Nephron (organoid): Measurements from ENCODE around the gene ADAR.
A peak's percentile ranks its signal among the peaks of the same experiment; 100 is the strongest.

ENCODE experiments used
- H3K27ac Mint-ChIP-seq, 3 experiments: 2 replicates each; pipeline ENCODE4 v1.8.0; 2020; ENCODE audit warnings: mixed read lengths in 3 of 3, mild to moderate bottlenecking in 2 of 3, moderate library complexity in 1 of 3
- H3K27me3 Mint-ChIP-seq: 2 replicates; pipeline ENCODE4 v1.8.0; 2021; ENCODE audit warnings: low read depth, mild to moderate bottlenecking, moderate library complexity, mixed read lengths
- H3K36me3 Mint-ChIP-seq: 2 replicates; pipeline ENCODE4 v1.8.0; 2020; ENCODE audit warnings: low read depth, mixed read lengths
- H3K4me1 Mint-ChIP-seq: 2 replicates; pipeline ENCODE4 v1.8.0; 2020; ENCODE audit warnings: mixed read lengths
- H3K4me3 Mint-ChIP-seq, 3 experiments: 2 replicates each; pipeline ENCODE4 v1.8.0; 2020; ENCODE audit warnings: mild to moderate bottlenecking in 3 of 3, mixed read lengths in 3 of 3, moderate library complexity in 2 of 3
- H3K9me3 Mint-ChIP-seq: 2 replicates; pipeline ENCODE4 v1.8.0; 2020; ENCODE audit warnings: mixed read lengths
- TF ChIP-seq, protein P1 (sequence below), 3 experiments: fragments of 200-600 bp; sonication (generic); IDR thresholded peaks; one replicate each; pipeline ENCODE4 v1.5.0; 2021; ENCODE audit warnings: antibody characterized with exemption in 3 of 3; ENCODE audit not compliant: unreplicated experiment in 3 of 3

Gene ADAR

GRCh38 chr1:154567386-154568156, 40.4 kb downstream of the ADAR start, which contains the start of gene CHRNB2:
CHRNB2 (plus strand) TSS chr1:154567778; CDS start chr1:154568045, 267 bp downstream.
- Mint-ChIP-seq H3K4me3 (peak within 1 kb of the TSS; percentile 75 to 80 (median 77)), H3K4me1 (peaks cover 9% of the 10 kb centered on the region), H3K27me3 (peaks cover 81% of the 10 kb centered on the region), H3K9me3 (no peaks in the 10 kb centered on the region), H3K36me3 (no peaks in the 10 kb centered on the region), H3K27ac (no peak within 1 kb of the TSS)
- TF ChIP-seq, protein P1, sequence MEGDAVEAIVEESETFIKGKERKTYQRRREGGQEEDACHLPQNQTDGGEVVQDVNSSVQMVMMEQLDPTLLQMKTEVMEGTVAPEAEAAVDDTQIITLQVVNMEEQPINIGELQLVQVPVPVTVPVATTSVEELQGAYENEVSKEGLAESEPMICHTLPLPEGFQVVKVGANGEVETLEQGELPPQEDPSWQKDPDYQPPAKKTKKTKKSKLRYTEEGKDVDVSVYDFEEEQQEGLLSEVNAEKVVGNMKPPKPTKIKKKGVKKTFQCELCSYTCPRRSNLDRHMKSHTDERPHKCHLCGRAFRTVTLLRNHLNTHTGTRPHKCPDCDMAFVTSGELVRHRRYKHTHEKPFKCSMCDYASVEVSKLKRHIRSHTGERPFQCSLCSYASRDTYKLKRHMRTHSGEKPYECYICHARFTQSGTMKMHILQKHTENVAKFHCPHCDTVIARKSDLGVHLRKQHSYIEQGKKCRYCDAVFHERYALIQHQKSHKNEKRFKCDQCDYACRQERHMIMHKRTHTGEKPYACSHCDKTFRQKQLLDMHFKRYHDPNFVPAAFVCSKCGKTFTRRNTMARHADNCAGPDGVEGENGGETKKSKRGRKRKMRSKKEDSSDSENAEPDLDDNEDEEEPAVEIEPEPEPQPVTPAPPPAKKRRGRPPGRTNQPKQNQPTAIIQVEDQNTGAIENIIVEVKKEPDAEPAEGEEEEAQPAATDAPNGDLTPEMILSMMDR (IDR thresholded peaks at IDR 0.05; ENCODE audit: unreplicated experiment in 3 of 3) = no peak

DNA sequence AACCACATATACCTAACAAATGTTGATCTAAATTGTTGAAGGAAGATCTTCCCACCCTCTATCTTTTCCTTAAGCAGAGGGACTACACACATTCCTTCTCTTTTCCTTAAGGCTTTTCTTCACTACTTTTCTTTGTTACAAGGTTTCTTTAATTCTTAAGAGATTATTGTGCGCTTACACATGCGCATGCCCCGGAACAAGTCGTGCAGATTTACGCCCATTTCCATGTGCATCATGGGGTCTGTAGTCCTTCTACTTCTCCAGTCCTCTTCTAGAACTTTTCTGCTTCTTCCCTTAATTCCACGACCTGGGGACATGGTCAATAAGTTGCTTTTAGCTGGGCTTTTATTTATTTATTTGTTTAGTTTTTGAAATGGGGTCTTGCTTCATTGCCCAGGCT, 42.1 kb downstream of the ADAR start:
- H3K9me3 Mint-ChIP-seq = no peaks in the 10 kb centered on the region
- TF ChIP-seq, protein P1 (IDR thresholded peaks at IDR 0.05; ENCODE audit: unreplicated experiment in 3 of 3) = no peak
- no peaks in the 10 kb centered on the region for H3K36me3 Mint-ChIP-seq
- peaks cover 9% of the 10 kb centered on the region for H3K4me1 Mint-ChIP-seq
- H3K27me3 Mint-ChIP-seq = peaks cover 73% of the 10 kb centered on the region
- no peak overlapping the region for H3K4me3 Mint-ChIP-seq
- H3K27ac Mint-ChIP-seq = no peak overlapping the region

DNA sequence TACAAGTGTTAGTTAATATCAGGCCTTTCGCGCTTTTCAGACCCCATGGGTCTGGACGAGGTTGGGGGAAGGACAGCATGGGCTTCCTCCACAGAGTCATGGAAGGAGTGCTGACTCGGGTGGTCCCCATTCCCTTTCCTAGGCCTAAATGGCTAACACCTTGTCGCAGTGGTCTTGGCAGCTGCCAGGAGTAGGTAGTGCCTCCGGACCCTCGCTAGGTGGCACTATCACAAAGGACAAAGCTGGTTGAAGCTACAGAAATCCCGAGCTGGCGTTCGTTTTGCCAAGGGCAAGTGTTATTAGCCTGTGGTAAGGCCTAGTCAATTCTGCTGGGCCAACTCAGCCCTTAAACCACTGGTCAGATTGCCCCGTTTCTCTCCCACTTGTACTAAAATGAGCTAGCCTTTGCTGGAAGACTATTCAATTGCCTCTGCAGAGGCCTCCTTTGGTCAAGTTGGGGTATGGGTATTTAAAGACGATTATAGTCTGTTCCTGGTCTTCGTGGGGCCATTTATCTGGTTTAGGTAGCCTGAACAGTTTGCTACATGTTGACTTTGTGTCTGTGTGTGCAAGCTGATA, 48.4 kb downstream of the ADAR start:
- H3K4me1 Mint-ChIP-seq = peaks cover 31% of the 10 kb centered on the region
- TF ChIP-seq, protein P1 (IDR thresholded peaks at IDR 0.05; ENCODE audit: unreplicated experiment in 3 of 3) = peak; percentile 93
- H3K9me3 Mint-ChIP-seq = no peaks in the 10 kb centered on the region
- peaks cover 17% of the 10 kb centered on the region for H3K36me3 Mint-ChIP-seq
- peak overlapping the region; percentile 87 to 97 (median 94) for H3K27ac Mint-ChIP-seq
- H3K4me3 Mint-ChIP-seq = peak overlapping the region; percentile 89 to 92 (median 91)
- peaks cover 12% of the 10 kb centered on the region for H3K27me3 Mint-ChIP-seq

GRCh38 chr1:154558720-154559465, 49.1 kb downstream of the ADAR start:
- peaks cover 31% of the 10 kb centered on the region for H3K4me1 Mint-ChIP-seq
- H3K4me3 Mint-ChIP-seq = peak overlapping the region; percentile 89 to 92 (median 91)
- peaks cover 21% of the 10 kb centered on the region for H3K36me3 Mint-ChIP-seq
- TF ChIP-seq, protein P1 (IDR thresholded peaks at IDR 0.05; ENCODE audit: unreplicated experiment in 3 of 3) = no peak
- peaks cover 8% of the 10 kb centered on the region for H3K27me3 Mint-ChIP-seq
- H3K27ac Mint-ChIP-seq = peak overlapping the region; percentile 87 to 97 (median 94)
- no peaks in the 10 kb centered on the region for H3K9me3 Mint-ChIP-seq

DNA sequence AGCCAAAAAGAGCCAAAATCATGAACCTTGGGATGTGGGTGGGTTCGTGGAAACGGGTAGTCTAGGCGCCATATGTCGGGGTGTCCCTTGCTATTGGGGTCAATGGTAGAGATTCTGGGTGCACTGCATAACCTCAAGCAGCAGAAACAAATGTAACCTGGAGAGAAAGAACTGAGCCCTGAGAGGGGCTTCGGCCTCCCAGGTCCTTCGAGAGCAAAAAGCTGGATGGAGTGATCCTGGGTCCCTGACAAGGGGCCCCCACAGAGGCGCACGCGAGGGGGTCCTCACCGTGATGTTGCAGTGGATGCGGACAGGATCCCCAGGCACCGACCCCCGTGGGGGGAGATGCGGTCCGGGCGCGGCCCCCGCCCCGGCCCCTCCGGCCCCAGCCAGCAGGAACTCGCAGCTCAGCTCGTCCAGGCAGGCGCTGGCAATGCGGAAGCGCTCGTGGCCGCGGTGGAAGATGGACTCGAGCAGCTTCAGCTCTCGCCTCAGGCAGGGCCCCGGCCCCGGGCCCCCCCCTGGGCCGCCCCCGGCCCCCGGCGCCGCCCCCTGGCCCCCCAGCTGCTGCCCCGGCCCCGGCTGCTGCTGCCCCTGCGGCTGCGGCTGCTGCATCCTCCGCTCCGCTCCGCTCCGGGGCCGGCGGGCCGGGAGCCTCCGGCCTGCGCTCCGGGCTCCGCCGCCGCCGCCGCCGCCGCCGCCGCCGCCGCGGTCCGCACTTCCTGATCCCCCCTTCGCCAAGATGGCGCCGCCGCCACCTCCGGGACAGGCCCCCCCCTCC, 49.9 kb downstream of the ADAR start, which contains the start of gene UBE2Q1:
UBE2Q1 (minus strand) TSS at position 724 of the 781 bp plus-strand sequence; CDS start at position 615, 109 bp downstream.
- H3K27ac Mint-ChIP-seq = peak within 1 kb of the TSS; percentile 87 to 97 (median 94)
- peaks cover 36% of the 10 kb centered on the region for H3K4me1 Mint-ChIP-seq
- H3K9me3 Mint-ChIP-seq = no peaks in the 10 kb centered on the region
- TF ChIP-seq, protein P1 (IDR thresholded peaks at IDR 0.05; ENCODE audit: unreplicated experiment in 3 of 3) = no peak
- peaks cover 28% of the 10 kb centered on the region for H3K36me3 Mint-ChIP-seq
- H3K4me3 Mint-ChIP-seq = peak within 1 kb of the TSS; percentile 91 to 94 (median 94)
- H3K27me3 Mint-ChIP-seq = peaks cover under 1% of the 10 kb centered on the region
